Nephron (organoid): ENCODE data around the gene KCTD10.
"Not testable (repeated sequence)": the region's sequence is repeated elsewhere in the genome, so short reads cannot be mapped to it uniquely, and the experiment has no call there.

ENCODE experiments used
- H3K27ac Mint-ChIP-seq, 3 experiments: 2 replicates each; pipeline ENCODE4 v1.8.0; 2020; ENCODE audit warnings: mixed read lengths in 3 of 3, mild to moderate bottlenecking in 2 of 3, moderate library complexity in 1 of 3
- H3K27me3 Mint-ChIP-seq: 2 replicates; pipeline ENCODE4 v1.8.0; 2021; ENCODE audit warnings: low read depth, mild to moderate bottlenecking, moderate library complexity, mixed read lengths
- H3K36me3 Mint-ChIP-seq: 2 replicates; pipeline ENCODE4 v1.8.0; 2020; ENCODE audit warnings: low read depth, mixed read lengths
- H3K4me1 Mint-ChIP-seq: 2 replicates; pipeline ENCODE4 v1.8.0; 2020; ENCODE audit warnings: mixed read lengths
- H3K4me3 Mint-ChIP-seq, 3 experiments: 2 replicates each; pipeline ENCODE4 v1.8.0; 2020; ENCODE audit warnings: mild to moderate bottlenecking in 3 of 3, mixed read lengths in 3 of 3, moderate library complexity in 2 of 3
- H3K9me3 Mint-ChIP-seq: 2 replicates; pipeline ENCODE4 v1.8.0; 2020; ENCODE audit warnings: mixed read lengths
- TF ChIP-seq, protein P1 (sequence below), 3 experiments: fragments of 200-600 bp; sonication (generic); IDR thresholded peaks; one replicate each; pipeline ENCODE4 v1.5.0; 2021; ENCODE audit warnings: antibody characterized with exemption in 3 of 3; ENCODE audit not compliant: unreplicated experiment in 3 of 3

Gene KCTD10

DNA sequence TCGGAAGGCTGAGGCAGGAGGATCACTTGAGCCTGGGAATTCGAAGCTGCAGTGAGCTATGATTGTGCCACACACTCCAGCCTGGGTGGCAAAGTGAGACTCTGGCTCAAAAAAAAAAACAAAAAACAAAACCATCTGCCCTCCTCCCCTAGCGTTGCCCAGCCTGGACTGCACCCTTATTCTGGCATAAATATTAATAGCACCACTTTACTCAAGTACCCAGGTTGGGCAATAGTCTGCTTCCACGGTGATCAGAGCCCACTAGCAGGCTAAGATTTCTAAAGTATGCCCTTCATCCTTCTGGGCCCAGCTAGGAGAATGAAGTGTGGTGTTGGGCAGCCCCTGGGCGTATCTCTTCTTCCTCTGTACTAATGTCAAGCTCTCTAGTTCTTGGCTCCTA is 33.3 kb downstream of the KCTD10 start:
- Mint-ChIP-seq H3K27ac (no peak overlapping the region), H3K36me3 (peaks cover 21% of the 10 kb centered on the region), H3K27me3 (no peaks in the 10 kb centered on the region), H3K4me1 (no peaks in the 10 kb centered on the region), H3K9me3 (no peaks in the 10 kb centered on the region), H3K4me3 (no peak overlapping the region)
- TF ChIP-seq, protein P1, sequence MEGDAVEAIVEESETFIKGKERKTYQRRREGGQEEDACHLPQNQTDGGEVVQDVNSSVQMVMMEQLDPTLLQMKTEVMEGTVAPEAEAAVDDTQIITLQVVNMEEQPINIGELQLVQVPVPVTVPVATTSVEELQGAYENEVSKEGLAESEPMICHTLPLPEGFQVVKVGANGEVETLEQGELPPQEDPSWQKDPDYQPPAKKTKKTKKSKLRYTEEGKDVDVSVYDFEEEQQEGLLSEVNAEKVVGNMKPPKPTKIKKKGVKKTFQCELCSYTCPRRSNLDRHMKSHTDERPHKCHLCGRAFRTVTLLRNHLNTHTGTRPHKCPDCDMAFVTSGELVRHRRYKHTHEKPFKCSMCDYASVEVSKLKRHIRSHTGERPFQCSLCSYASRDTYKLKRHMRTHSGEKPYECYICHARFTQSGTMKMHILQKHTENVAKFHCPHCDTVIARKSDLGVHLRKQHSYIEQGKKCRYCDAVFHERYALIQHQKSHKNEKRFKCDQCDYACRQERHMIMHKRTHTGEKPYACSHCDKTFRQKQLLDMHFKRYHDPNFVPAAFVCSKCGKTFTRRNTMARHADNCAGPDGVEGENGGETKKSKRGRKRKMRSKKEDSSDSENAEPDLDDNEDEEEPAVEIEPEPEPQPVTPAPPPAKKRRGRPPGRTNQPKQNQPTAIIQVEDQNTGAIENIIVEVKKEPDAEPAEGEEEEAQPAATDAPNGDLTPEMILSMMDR (IDR thresholded peaks at IDR 0.05; ENCODE audit: unreplicated experiment in 3 of 3), result no peak

DNA sequence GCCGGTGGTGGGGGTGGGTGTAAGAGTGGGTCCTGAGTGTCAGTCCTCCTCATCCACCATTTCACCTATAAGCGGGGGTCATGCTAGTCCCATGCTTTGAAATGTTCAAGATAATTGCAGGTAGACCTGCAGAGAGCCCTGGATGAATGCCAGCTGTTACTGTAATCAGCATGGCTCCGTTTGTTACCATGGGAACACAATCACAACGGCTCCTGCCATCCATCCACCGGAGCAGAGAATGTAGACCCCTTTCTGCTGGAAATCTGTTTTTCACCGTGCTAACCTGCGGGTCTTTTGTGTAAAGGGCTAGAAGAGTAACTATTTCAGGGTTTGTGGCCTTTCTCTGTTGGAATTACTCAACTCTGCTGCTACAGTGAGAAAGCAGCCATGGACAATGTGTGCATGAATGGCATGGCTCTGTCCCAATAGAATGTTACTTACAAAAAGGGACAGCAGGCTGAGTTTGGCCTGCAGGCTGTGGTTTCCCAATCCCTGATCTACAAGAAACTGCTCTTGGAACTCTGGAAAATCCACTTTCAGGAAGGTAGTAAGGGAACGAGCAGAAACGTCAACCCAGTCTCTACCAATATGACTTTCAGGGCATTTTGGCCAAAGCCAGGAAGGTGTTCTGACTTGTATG is 36.1 kb downstream of the KCTD10 start:
- Mint-ChIP-seq H3K27me3 (no peaks in the 10 kb centered on the region), H3K27ac (no peak overlapping the region), H3K4me3 (no peak overlapping the region), H3K36me3 (peaks cover 18% of the 10 kb centered on the region), H3K9me3 (no peaks in the 10 kb centered on the region), H3K4me1 (no peaks in the 10 kb centered on the region)
- TF ChIP-seq, protein P1 (IDR thresholded peaks at IDR 0.05; ENCODE audit: unreplicated experiment in 3 of 3), result no peak

DNA sequence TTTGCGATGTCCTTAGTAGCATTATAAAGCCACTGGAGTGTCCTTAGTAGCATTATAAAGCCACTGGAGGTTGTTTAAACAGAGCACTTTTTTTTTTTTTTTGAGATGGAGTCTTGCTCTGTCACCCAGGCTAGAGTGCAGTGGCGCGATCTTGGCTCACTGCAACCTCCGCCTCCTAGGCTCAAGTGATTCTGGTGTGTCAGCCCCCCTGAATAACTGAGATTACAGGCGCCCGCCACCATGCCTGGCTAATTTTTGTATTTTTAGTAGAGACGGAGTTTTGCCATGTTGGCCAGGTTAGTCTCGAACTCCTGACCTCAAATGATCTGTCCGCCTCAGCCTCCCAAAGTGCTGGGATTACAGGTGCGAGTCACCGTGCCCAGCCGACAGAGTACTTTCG is 37.1 kb downstream of the KCTD10 start:
- H3K9me3 Mint-ChIP-seq, H3K27me3 Mint-ChIP-seq, H3K27ac Mint-ChIP-seq, H3K4me3 Mint-ChIP-seq, H3K4me1 Mint-ChIP-seq: not testable (repeated sequence)
- H3K36me3 Mint-ChIP-seq, result peaks cover 17% of the 10 kb centered on the region

DNA sequence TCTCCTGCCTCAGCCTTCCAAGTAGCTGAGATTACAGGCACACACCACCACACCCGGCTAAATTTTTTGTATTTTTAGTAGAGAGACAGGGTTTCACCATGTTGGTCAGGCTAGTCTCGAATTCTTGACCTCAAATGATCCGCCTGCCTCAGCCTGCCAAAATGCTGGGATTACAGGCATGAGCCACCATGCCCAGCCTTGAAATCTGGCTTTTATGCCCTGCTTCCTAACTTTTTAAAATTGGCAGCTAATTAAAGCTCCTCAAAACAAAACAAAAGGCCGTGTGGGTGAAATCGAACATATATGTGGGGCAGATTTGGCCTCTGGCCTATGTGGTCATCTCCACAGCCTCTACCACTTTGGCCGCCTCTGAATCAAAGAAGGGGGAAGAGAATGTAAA is 37.9 kb downstream of the KCTD10 start:
- H3K27me3 Mint-ChIP-seq, result no peaks in the 10 kb centered on the region
- H3K9me3 Mint-ChIP-seq, result no peaks in the 10 kb centered on the region
- TF ChIP-seq, protein P1 (IDR thresholded peaks at IDR 0.05; ENCODE audit: unreplicated experiment in 3 of 3), result no peak
- H3K27ac Mint-ChIP-seq, result no peak overlapping the region
- peaks cover 4% of the 10 kb centered on the region for H3K4me1 Mint-ChIP-seq
- H3K36me3 Mint-ChIP-seq, result peaks cover 9% of the 10 kb centered on the region
- no peak overlapping the region for H3K4me3 Mint-ChIP-seq

DNA sequence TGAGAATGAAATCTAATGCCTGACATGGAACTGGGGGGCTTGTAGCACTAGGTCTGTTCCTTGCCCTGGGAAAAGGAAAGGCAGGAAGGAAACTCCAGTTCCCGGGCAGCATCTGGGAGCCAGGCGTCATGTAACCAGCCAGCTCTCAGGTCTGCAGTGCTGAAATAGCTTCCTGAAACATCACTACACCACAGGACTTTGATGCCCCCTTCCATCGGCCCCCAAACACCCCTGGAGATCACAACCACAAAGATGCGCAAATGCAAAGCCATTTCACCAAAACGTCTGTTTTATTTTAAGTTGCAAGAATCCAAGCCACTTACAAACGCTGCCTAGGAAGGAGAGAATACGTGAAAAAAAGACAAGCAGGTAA is 40.9 kb downstream of the KCTD10 start:
- TF ChIP-seq, protein P1 (IDR thresholded peaks at IDR 0.05; ENCODE audit: unreplicated experiment in 3 of 3), result no peak
- Mint-ChIP-seq H3K27ac (no peak overlapping the region), H3K4me3 (no peak overlapping the region), H3K36me3 (peaks cover 3% of the 10 kb centered on the region), H3K9me3 (no peaks in the 10 kb centered on the region), H3K27me3 (no peaks in the 10 kb centered on the region), H3K4me1 (peaks cover 14% of the 10 kb centered on the region)

DNA sequence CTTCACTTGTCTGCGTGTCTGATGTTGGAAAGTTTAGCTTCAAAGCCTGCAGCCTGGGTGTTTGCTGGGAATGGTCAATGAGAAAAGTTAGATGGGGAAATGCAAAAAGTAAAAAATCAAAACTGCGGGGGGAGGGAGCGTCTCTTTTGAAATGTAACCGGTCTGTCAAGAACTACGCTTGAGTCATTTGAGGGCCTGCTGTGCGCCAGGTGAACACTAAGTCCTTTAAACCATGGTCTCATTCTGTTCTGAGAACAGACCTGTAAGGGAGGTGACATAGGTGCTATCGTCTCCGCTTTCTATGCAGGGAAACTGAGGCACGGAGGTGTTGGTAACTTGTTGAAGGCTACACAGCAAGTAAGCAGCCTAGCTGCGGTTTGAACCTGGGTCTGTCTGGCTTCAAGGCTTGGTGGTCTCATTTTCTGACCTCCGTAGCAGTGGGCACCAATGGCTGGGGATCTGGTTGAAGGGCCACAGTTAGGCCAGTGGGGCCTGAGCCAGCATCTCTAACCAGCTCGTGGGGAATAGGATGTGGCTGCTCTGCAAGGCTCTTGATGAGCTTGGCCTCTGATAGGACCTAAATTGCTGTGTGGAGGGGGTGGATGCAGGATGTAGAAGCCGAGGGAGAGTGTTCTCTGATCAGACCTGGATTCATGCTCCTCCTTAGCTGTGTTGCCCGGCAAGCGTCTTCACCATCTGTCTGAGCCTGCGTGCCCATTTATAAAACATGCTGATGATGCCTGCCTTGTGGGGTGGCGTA is 41.5 kb downstream of the KCTD10 start:
- Mint-ChIP-seq H3K27ac (no peak overlapping the region), H3K9me3 (no peaks in the 10 kb centered on the region), H3K36me3 (peaks cover 3% of the 10 kb centered on the region), H3K4me3 (no peak overlapping the region), H3K4me1 (peaks cover 14% of the 10 kb centered on the region), H3K27me3 (no peaks in the 10 kb centered on the region)
- TF ChIP-seq, protein P1 (IDR thresholded peaks at IDR 0.05; ENCODE audit: unreplicated experiment in 3 of 3), result no peak
